Mesenchymal stem cell (in vitro differentiated cells and primary cell): ENCODE measurements around the gene FLNC.

Experiments used
- DNase-seq: peaks from one replicate; pipeline ENCODE4 v3.0.0-alpha.2; 2013
- H2AFZ ChIP-seq: one replicate; pipeline ENCODE4 v1.6.1; 2013; ENCODE audit warnings: low read depth, mild to moderate bottlenecking, control low read depth, inconsistent platforms, low read length, moderate library complexity
- H2AK5ac ChIP-seq: 2 replicates; pipeline ENCODE4 v1.6.1; 2013; ENCODE audit warnings: low read length, moderate library complexity, mild to moderate bottlenecking, inconsistent platforms; ENCODE audit not compliant: severe bottlenecking
- H2BK120ac ChIP-seq: one replicate; pipeline ENCODE4 v1.6.1; 2013; ENCODE audit warnings: low read depth, mild to moderate bottlenecking, inconsistent platforms, low read length, moderate library complexity
- H2BK12ac ChIP-seq, 2 experiments: one replicate each; pipeline ENCODE4 v1.6.1; 2013; ENCODE audit warnings: inconsistent platforms in 2 of 2, low read length in 2 of 2, mild to moderate bottlenecking in 2 of 2, moderate library complexity in 2 of 2, control low read depth in 1 of 2
- H2BK15ac ChIP-seq: one replicate; pipeline ENCODE4 v1.6.1; 2013; ENCODE audit warnings: mild to moderate bottlenecking, low read depth, inconsistent platforms; ENCODE audit not compliant: poor library complexity, severe bottlenecking
- H2BK5ac ChIP-seq: 2 replicates; pipeline ENCODE4 v1.6.1; 2013; ENCODE audit warnings: low read depth, mild to moderate bottlenecking, low read length, control low read depth, inconsistent platforms; ENCODE audit not compliant: poor library complexity, severe bottlenecking
- H3K14ac ChIP-seq, 2 experiments: one replicate each; pipeline ENCODE4 v1.6.1; 2013; ENCODE audit warnings: inconsistent platforms in 2 of 2, low read length in 2 of 2, control low read depth in 1 of 2, mild to moderate bottlenecking in 1 of 2, moderate library complexity in 1 of 2
- H3K18ac ChIP-seq, 2 experiments: one replicate each; pipeline ENCODE4 v1.6.1; 2013; ENCODE audit warnings: inconsistent platforms in 2 of 2, low read length in 2 of 2, control low read depth in 1 of 2, low read depth in 1 of 2, mild to moderate bottlenecking in 1 of 2
- H3K23ac ChIP-seq, 2 experiments: one replicate each; pipeline ENCODE4 v1.6.1; 2013; ENCODE audit warnings: inconsistent platforms in 2 of 2, low read length in 2 of 2, mild to moderate bottlenecking in 2 of 2, moderate library complexity in 2 of 2, control low read depth in 1 of 2
- H3K27ac ChIP-seq: 2 replicates; pipeline ENCODE4 v1.5.1; 2013; ENCODE audit warnings: mild to moderate bottlenecking, moderate library complexity, low read length, control low read depth, inconsistent platforms; ENCODE audit not compliant: poor library complexity, severe bottlenecking
- H3K27me3 ChIP-seq, 2 experiments: 2 replicates each; pipeline versions ENCODE4 v1.6.1 to v1.7.0; 2013; ENCODE audit warnings: low read length in 2 of 2, mild to moderate bottlenecking in 2 of 2, moderate library complexity in 2 of 2, control low read depth in 1 of 2, inconsistent platforms in 1 of 2; ENCODE audit not compliant: control insufficient read depth in 1 of 2, insufficient read depth in 1 of 2
- H3K36me3 ChIP-seq, 2 experiments: 2 replicates each; pipeline versions ENCODE4 v1.6.1 to v1.7.0; 2013; ENCODE audit warnings: low read length in 2 of 2, control low read depth in 1 of 2, inconsistent platforms in 1 of 2, low read depth in 1 of 2, mild to moderate bottlenecking in 1 of 2; ENCODE audit not compliant: insufficient read depth in 2 of 2, control insufficient read depth in 1 of 2
- H3K4ac ChIP-seq, 2 experiments: one replicate each; pipeline ENCODE4 v1.6.1; 2013; ENCODE audit warnings: inconsistent platforms in 2 of 2, low read length in 2 of 2, mild to moderate bottlenecking in 2 of 2, moderate library complexity in 2 of 2, control low read depth in 1 of 2, low read depth in 1 of 2
- H3K4me1 ChIP-seq: 2 replicates; pipeline ENCODE4 v1.6.1; 2013; ENCODE audit warnings: low read depth, low read length, control low read depth; ENCODE audit not compliant: control insufficient read depth, insufficient read depth
- H3K4me2 ChIP-seq: 2 replicates; pipeline ENCODE4 v1.6.1; 2013; ENCODE audit warnings: low read length, mild to moderate bottlenecking, inconsistent platforms; ENCODE audit not compliant: poor library complexity, severe bottlenecking
- H3K4me3 ChIP-seq, 2 experiments: 2 replicates each; pipeline versions ENCODE4 v1.5.1 to v1.7.0; 2013; ENCODE audit warnings: low read length in 2 of 2, mild to moderate bottlenecking in 2 of 2, control low read depth in 1 of 2, low read depth in 1 of 2; ENCODE audit not compliant: insufficient read depth in 1 of 2
- H3K79me1 ChIP-seq: replicated peaks from 2 replicates; pipeline ENCODE4 v1.6.1; 2013; ENCODE audit warnings: mild to moderate bottlenecking, control low read depth, low read length, inconsistent platforms; ENCODE audit not compliant: poor library complexity, severe bottlenecking
- H3K9ac ChIP-seq: 2 replicates; pipeline ENCODE4 v1.7.0; 2013; ENCODE audit warnings: mild to moderate bottlenecking, low read length, moderate library complexity
- H3K9me3 ChIP-seq: 2 replicates; pipeline ENCODE4 v1.7.0; 2013; ENCODE audit warnings: mild to moderate bottlenecking, low read length; ENCODE audit not compliant: control insufficient read depth
- H4K8ac ChIP-seq: one replicate; pipeline ENCODE4 v1.6.1; 2013; ENCODE audit warnings: inconsistent platforms, mild to moderate bottlenecking, low read length, moderate library complexity
- H4K91ac ChIP-seq: one replicate; pipeline ENCODE4 v1.6.1; 2013; ENCODE audit warnings: mild to moderate bottlenecking, low read length, inconsistent platforms
- WGBS: methylation state at CpG from one replicate; pipeline ENCODE4 v1.1.7; 2013; ENCODE audit warnings: mixed read lengths; 5-methylcytosine and 5-hydroxymethylcytosine counted together

FLNC gene

GRCh38 chr7:128792471-128793180 is 37.6 kb upstream of the FLNC start:
- Histone ChIP-seq H3K4me3 (peak overlapping the region in 1 of 2 experiments; percentile 90), H2BK120ac (no peak overlapping the region), H3K27me3 (peaks cover 0 to 15% of the 10 kb centered on the region in 2 experiments), H3K23ac (no peak overlapping the region), H2AK5ac (no peak overlapping the region), H3K9ac (peak overlapping the region; percentile 57), H3K18ac (no peak overlapping the region), H2BK5ac (no peak overlapping the region), H3K9me3 (no peaks in the 10 kb centered on the region), H4K91ac (no peak overlapping the region), H2BK12ac (peak overlapping the region in 1 of 2 experiments; percentile 54), H4K8ac (no peak overlapping the region), H3K4me1 (peaks cover 9% of the 10 kb centered on the region), H3K79me1 (no peaks in the 10 kb centered on the region), H3K27ac (no peak overlapping the region), H3K4ac (no peak overlapping the region), H3K14ac (no peak overlapping the region), H2BK15ac (no peak overlapping the region), H3K36me3 (peaks cover 2 to 32% of the 10 kb centered on the region in 2 experiments), H3K4me2 (no peak overlapping the region), H2AFZ (no peak overlapping the region)
- no peak for DNase-seq
- 80% methylated on average over 10 of the region's 10 CpGs for WGBS

- Histone ChIP-seq H3K4me1 (peaks cover 9% of the 10 kb centered on the region), H2BK12ac (no peak overlapping the region), H3K36me3 (peaks cover 2 to 33% of the 10 kb centered on the region in 2 experiments)
Measured at GRCh38 chr7:128793181-128793547, 37.0 kb upstream of the FLNC start.

GRCh38 chr7:128794020-128794419 is 36.2 kb upstream of the FLNC start:
- Histone ChIP-seq H2BK15ac (no peak overlapping the region), H4K91ac (no peak overlapping the region), H3K14ac (no peak overlapping the region), H4K8ac (no peak overlapping the region), H3K27me3 (peaks cover 0 to 8% of the 10 kb centered on the region in 2 experiments), H2BK12ac (no peak overlapping the region), H3K4me3 (no peak overlapping the region), H3K9ac (no peak overlapping the region), H3K79me1 (no peaks in the 10 kb centered on the region), H2BK5ac (no peak overlapping the region), H2AFZ (no peak overlapping the region), H3K36me3 (peaks cover 2 to 39% of the 10 kb centered on the region in 2 experiments), H3K27ac (no peak overlapping the region), H2BK120ac (no peak overlapping the region), H3K4me1 (peaks cover 9% of the 10 kb centered on the region), H3K4ac (no peak overlapping the region), H3K4me2 (no peak overlapping the region), H3K23ac (no peak overlapping the region), H2AK5ac (no peak overlapping the region), H3K9me3 (no peaks in the 10 kb centered on the region), H3K18ac (no peak overlapping the region)
- WGBS: 74% methylated on average over 3 of the region's 3 CpGs
- no peak for DNase-seq

More at GRCh38 chr7:128793181-128793547, 37.0 kb upstream of the FLNC start:
- Histone ChIP-seq H2AFZ (no peak overlapping the region), H3K23ac (no peak overlapping the region), H2BK120ac (no peak overlapping the region), H3K27ac (no peak overlapping the region), H2BK5ac (no peak overlapping the region), H3K9me3 (no peaks in the 10 kb centered on the region), H3K4ac (no peak overlapping the region), H4K91ac (no peak overlapping the region), H3K18ac (no peak overlapping the region), H4K8ac (no peak overlapping the region), H2BK15ac (no peak overlapping the region), H3K79me1 (no peaks in the 10 kb centered on the region), H3K14ac (no peak overlapping the region), H3K9ac (peak overlapping the region; percentile 57), H3K4me3 (peak overlapping the region in 1 of 2 experiments; percentile 90), H3K27me3 (peaks cover 0 to 15% of the 10 kb centered on the region in 2 experiments), H3K4me2 (no peak overlapping the region), H2AK5ac (no peak overlapping the region)
- DNase-seq: no peak
- 88% methylated on average over 3 of the region's 5 CpGs for WGBS

- DNase-seq: no peak
- Histone ChIP-seq H3K4me1 (peaks cover 9% of the 10 kb centered on the region), H3K36me3 (peaks cover 2 to 43% of the 10 kb centered on the region in 2 experiments)
Measured at GRCh38 chr7:128794436-128794835, 35.8 kb upstream of the FLNC start.

More at GRCh38 chr7:128794436-128794835, 35.8 kb upstream of the FLNC start:
- no peak overlapping the region for H2BK120ac ChIP-seq
- H2BK15ac ChIP-seq: no peak overlapping the region
- no peak overlapping the region for H3K4me2 ChIP-seq
- no peaks in the 10 kb centered on the region for H3K79me1 ChIP-seq
- H3K4me3 ChIP-seq: no peak overlapping the region
- H4K8ac ChIP-seq: no peak overlapping the region
- no peak overlapping the region for H2AK5ac ChIP-seq
- 98% methylated on average over 8 of the region's 8 CpGs for WGBS
- peaks cover 0 to 5% of the 10 kb centered on the region in 2 experiments for H3K27me3 ChIP-seq
- no peak overlapping the region for H3K4ac ChIP-seq
- H3K18ac ChIP-seq: no peak overlapping the region
- H3K23ac ChIP-seq: no peak overlapping the region
- no peak overlapping the region for H2BK5ac ChIP-seq
- H4K91ac ChIP-seq: no peak overlapping the region
- H3K9ac ChIP-seq: no peak overlapping the region
- no peak overlapping the region for H3K14ac ChIP-seq
- no peaks in the 10 kb centered on the region for H3K9me3 ChIP-seq
- H2BK12ac ChIP-seq: no peak overlapping the region
- no peak overlapping the region for H3K27ac ChIP-seq
- no peak overlapping the region for H2AFZ ChIP-seq
